ENCODE measurements around the gene COL19A1. TPM values are rescaled to one million over a fixed set of nuclear protein-coding genes. Genes with fewer than 3 reads are reported as not detected.

COL19A1 gene
- total and polyA plus RNA-seq, 2 experiments from 2014 or later: not detected

DNA sequence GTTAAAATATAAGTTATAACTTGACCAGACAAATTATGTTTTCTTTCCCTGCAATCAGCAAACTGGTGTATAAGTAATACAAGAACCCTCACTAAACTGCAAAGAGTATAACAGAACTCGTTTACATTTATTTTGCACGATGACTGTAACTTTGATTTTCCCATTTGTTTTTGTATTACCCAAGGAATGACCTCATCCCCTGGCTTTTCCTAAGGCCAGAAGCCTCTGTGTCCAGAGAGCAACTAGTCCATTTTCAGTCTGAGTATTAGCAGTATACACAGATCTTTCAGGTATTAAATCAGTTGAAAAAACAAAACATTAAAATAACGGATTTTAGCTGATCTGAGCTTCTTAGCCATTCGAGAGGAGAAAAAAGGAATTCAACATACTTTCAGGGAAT, 17.2 kb downstream of the COL19A1 start:
- TF ChIP-seq CTCF (conservative IDR thresholded peaks at IDR 0.05; ENCODE audit: low read depth in 2 of 2) (no peak), EZH2 (IDR thresholded peaks at IDR 0.05; ENCODE audit: low read depth, unreplicated experiment) (no peak), ZNF462 (CRISPR knock-in tag; IDR thresholded peaks at IDR 0.05) (no peak), CREB1 (CRISPR knock-in tag; IDR thresholded peaks at IDR 0.05; ENCODE audit: low read depth) (no peak), ZNF114 (CRISPR knock-in tag; IDR thresholded peaks at IDR 0.05) (no peak)
- TF ChIP-seq, protein P1, sequence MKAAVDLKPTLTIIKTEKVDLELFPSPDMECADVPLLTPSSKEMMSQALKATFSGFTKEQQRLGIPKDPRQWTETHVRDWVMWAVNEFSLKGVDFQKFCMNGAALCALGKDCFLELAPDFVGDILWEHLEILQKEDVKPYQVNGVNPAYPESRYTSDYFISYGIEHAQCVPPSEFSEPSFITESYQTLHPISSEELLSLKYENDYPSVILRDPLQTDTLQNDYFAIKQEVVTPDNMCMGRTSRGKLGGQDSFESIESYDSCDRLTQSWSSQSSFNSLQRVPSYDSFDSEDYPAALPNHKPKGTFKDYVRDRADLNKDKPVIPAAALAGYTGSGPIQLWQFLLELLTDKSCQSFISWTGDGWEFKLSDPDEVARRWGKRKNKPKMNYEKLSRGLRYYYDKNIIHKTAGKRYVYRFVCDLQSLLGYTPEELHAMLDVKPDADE (IDR thresholded peaks at IDR 0.05): no peak

More for the DNA sequence above, 17.2 kb downstream of the COL19A1 start:
- Mint-ChIP-seq H3K27ac (no peak overlapping the region), H3K9me3 (no peaks in the 10 kb centered on the region; the same call in 2 of the 3 replicates), H3K27me3 (ENCODE audit: insufficient read depth, low read depth, poor library complexity) (no peaks in the 10 kb centered on the region), H3K4me1 (peaks cover 6% of the 10 kb centered on the region), H3K36me3 (ENCODE audit: low read depth) (no peaks in the 10 kb centered on the region), H3K4me3 (no peak overlapping the region)
- no peak overlapping the region for H3K4me2 ChIP-seq
- 0 out of 2 replicates have a peak, but pooled peaks cover 4% of the 10 kb centered on the region for H3K9me2 ChIP-seq (ENCODE audit: insufficient read depth)
- no peak overlapping the region for H2AFZ ChIP-seq
- H3F3A ChIP-seq (replicated peaks; ENCODE audit: low read depth): no peaks in the 10 kb centered on the region
- no peak for ATAC-seq
- no peak for DNase-seq (ENCODE audit: low spot score)
- H3K36me3 ChIP-seq (ENCODE audit: insufficient read depth): no peaks in the 10 kb centered on the region
- no peaks in the 10 kb centered on the region for H3K27me3 ChIP-seq (ENCODE audit: insufficient read depth)
- no peaks in the 10 kb centered on the region for H4K20me1 ChIP-seq (replicated peaks; ENCODE audit: insufficient read depth)
- H3K27ac ChIP-seq (ENCODE audit: low read depth): no peak overlapping the region
- no peak overlapping the region for H3K4me3 ChIP-seq
- H3K79me2 ChIP-seq (replicated peaks; ENCODE audit: insufficient read depth): no peaks in the 10 kb centered on the region
- no peaks in the 10 kb centered on the region for H3K4me1 ChIP-seq (ENCODE audit: insufficient read depth)

Data from GM23338 (cell line).